ENCODE measurements around the gene BRD9. TPM values are rescaled to one million over a fixed set of nuclear protein-coding genes. Genes with fewer than 3 reads are reported as not detected.
"Not testable (repeated sequence)": the region's sequence is repeated elsewhere in the genome, so short reads cannot be mapped to it uniquely, and the experiment has no call there.

The BRD9 gene
- total RNA-seq, 1 donor from 2014 or later: 104 TPM

DNA sequence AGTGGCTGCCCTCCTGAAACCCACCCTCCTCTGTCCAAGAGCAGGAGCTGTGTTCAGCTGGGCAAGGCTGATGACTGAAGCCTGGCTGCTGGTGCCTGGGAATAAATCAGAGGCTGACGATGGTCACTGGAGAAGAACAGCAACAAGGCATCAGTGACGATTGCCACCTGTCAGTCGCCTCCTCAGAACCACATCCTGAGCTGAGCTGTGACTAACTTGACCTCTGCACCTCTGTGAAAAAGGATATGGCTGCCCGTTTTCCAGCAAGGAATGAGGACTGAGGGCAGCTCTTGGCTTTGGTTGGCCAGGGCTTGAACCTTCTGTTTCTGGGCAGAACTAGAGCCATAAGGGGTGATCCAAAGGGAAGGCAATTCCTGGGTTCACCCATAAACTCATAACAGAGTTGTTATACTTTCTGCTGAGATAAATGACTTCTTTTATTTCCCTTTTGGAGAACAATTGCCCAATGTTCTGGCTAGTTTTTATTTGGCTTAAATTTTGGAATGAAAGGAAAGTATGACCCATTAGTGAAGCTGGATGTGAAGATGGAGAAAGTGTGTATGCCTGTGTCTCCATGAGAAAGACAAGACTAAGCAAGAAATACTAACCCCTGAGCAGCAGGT is 40.1 kb upstream of the BRD9 start:
- Mint-ChIP-seq H3K36me3 (ENCODE audit: unreplicated experiment) (peaks cover 22% of the 10 kb centered on the region), H3K27me3 (ENCODE audit: unreplicated experiment) (peaks cover 4% of the 10 kb centered on the region), H3K9me3 (ENCODE audit: unreplicated experiment) (peaks cover 5% of the 10 kb centered on the region), H3K4me3 (ENCODE audit: unreplicated experiment) (no peak overlapping the region), H3K27ac (ENCODE audit: unreplicated experiment) (no peak overlapping the region), H3K4me1 (ENCODE audit: low read depth, unreplicated experiment) (peaks cover 4% of the 10 kb centered on the region)
- no peak for DNase-seq
- TF ChIP-seq, protein P1, sequence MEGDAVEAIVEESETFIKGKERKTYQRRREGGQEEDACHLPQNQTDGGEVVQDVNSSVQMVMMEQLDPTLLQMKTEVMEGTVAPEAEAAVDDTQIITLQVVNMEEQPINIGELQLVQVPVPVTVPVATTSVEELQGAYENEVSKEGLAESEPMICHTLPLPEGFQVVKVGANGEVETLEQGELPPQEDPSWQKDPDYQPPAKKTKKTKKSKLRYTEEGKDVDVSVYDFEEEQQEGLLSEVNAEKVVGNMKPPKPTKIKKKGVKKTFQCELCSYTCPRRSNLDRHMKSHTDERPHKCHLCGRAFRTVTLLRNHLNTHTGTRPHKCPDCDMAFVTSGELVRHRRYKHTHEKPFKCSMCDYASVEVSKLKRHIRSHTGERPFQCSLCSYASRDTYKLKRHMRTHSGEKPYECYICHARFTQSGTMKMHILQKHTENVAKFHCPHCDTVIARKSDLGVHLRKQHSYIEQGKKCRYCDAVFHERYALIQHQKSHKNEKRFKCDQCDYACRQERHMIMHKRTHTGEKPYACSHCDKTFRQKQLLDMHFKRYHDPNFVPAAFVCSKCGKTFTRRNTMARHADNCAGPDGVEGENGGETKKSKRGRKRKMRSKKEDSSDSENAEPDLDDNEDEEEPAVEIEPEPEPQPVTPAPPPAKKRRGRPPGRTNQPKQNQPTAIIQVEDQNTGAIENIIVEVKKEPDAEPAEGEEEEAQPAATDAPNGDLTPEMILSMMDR (IDR thresholded peaks at IDR 0.05; ENCODE audit: partially characterized antibody, unreplicated experiment): no peak

DNA sequence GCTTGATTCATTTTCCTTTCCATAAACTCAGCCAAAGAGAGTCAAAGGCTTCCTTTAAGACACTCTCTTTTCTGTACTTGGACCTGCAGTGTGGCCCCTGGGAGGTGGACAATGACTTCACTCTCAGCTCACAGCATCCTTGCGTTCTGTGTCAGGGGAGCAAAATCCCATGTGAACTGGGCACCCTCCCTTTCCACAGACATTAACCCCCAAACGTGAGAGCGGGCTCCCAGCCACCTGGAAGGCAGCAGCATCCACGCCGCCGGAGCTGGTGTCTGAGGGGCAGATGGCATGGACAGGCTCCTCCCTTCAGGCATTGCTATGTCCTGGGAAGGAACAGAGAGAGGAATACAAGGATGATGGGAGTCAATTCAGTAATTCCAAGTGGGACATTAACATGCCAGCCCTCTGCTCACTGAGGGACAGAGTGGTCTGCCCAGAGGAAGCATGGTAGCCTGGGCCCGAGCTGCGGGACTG is 39.6 kb upstream of the BRD9 start:
- Mint-ChIP-seq H3K4me1 (ENCODE audit: low read depth, unreplicated experiment) (peaks cover 4% of the 10 kb centered on the region), H3K36me3 (ENCODE audit: unreplicated experiment) (peaks cover 22% of the 10 kb centered on the region), H3K9me3 (ENCODE audit: unreplicated experiment) (peaks cover 5% of the 10 kb centered on the region), H3K27me3 (ENCODE audit: unreplicated experiment) (peaks cover 4% of the 10 kb centered on the region), H3K4me3 (ENCODE audit: unreplicated experiment) (no peak overlapping the region), H3K27ac (ENCODE audit: unreplicated experiment) (no peak overlapping the region)
- DNase-seq: no peak
- TF ChIP-seq, protein P1 (IDR thresholded peaks at IDR 0.05; ENCODE audit: partially characterized antibody, unreplicated experiment): no peak

DNA sequence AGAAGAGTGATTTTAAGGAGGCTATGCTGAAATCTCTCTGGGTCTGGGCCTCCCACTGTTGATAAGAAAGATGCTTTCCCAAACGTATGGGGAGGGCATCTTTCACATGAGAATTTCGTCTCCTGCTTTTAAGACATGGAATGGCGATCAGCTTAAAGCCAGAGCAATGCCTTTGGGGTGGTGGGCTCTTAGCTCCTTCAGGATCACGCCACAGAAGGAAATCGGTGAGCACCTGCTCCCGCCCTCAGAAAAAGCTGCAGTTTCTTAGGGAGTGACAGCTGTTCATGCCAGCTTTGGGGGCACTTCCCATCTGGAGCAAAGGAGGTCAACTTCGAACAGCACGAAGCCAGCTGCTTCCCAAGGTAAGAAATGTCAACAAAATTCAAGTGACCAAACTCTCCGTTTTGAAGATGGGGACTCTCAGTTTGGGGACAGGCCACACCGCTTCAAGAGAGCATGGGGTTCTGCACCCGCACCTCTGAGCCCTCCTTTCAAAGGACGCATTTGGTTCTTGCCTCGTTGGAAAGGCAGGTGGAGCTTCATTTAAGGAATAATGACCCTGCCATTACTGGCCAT is 39.1 kb upstream of the BRD9 start:
- no peak for DNase-seq
- Mint-ChIP-seq H3K36me3 (ENCODE audit: unreplicated experiment) (peaks cover 22% of the 10 kb centered on the region), H3K27ac (ENCODE audit: unreplicated experiment) (no peak overlapping the region), H3K4me1 (ENCODE audit: low read depth, unreplicated experiment) (peaks cover 4% of the 10 kb centered on the region), H3K27me3 (ENCODE audit: unreplicated experiment) (peaks cover 4% of the 10 kb centered on the region), H3K4me3 (ENCODE audit: unreplicated experiment) (no peak overlapping the region), H3K9me3 (ENCODE audit: unreplicated experiment) (peaks cover 5% of the 10 kb centered on the region)
- TF ChIP-seq, protein P1 (IDR thresholded peaks at IDR 0.05; ENCODE audit: partially characterized antibody, unreplicated experiment): no peak

DNA sequence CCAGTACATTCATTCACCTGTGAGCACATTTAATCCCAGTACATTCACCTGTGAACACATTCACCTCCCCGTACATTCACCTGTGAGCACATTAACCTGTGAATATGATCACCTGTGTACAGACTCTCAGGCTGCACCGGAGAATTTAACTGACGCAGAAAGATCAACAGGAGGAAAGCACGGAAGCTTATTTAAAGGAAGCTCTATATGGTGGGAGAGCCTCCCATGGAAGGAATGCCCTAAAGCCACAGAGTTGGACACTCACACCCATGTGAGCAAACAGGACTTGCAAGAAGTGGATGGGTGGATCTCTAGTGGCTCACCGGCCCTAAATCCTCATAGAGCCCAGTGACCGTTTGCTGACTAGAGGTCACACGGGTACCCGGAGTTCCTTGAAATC is 38.3 kb upstream of the BRD9 start:
- peaks cover 8% of the 10 kb centered on the region for H3K27me3 Mint-ChIP-seq (ENCODE audit: unreplicated experiment)
- H3K36me3 Mint-ChIP-seq (ENCODE audit: unreplicated experiment): peaks cover 22% of the 10 kb centered on the region
- peaks cover 8% of the 10 kb centered on the region for H3K9me3 Mint-ChIP-seq (ENCODE audit: unreplicated experiment)
- H3K4me3 Mint-ChIP-seq (ENCODE audit: unreplicated experiment): no peak overlapping the region
- DNase-seq: no peak
- peaks cover 7% of the 10 kb centered on the region for H3K4me1 Mint-ChIP-seq (ENCODE audit: low read depth, unreplicated experiment)
- TF ChIP-seq, protein P1 (IDR thresholded peaks at IDR 0.05; ENCODE audit: partially characterized antibody, unreplicated experiment): no peak
- no peak overlapping the region for H3K27ac Mint-ChIP-seq (ENCODE audit: unreplicated experiment)

DNA sequence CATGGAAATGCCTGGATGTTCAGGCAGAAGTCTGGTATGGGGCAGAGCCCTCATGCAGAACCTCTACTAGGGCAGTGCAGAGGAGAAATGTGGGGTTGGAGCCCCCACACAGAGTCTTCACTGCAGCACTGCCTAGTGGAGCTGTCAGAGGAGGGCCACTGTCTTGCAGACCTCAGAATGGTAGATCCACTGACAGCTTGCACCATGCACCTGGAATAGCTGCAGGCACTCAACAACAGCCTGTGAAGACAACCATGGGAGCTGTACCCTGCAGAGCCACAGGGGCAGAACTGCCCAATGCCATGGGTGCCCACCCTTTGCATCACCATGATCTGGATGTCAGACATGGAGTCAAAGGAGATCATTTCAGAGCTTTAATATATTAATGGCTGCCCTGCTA is 37.0 kb upstream of the BRD9 start:
- TF ChIP-seq, protein P1 (IDR thresholded peaks at IDR 0.05; ENCODE audit: partially characterized antibody, unreplicated experiment): no peak
- Mint-ChIP-seq H3K4me3 (ENCODE audit: unreplicated experiment) (no peak overlapping the region), H3K27me3 (ENCODE audit: unreplicated experiment) (peaks cover 8% of the 10 kb centered on the region), H3K4me1 (ENCODE audit: low read depth, unreplicated experiment) (peaks cover 7% of the 10 kb centered on the region), H3K36me3 (ENCODE audit: unreplicated experiment) (peaks cover 22% of the 10 kb centered on the region), H3K9me3 (ENCODE audit: unreplicated experiment) (peaks cover 8% of the 10 kb centered on the region), H3K27ac (ENCODE audit: unreplicated experiment) (no peak overlapping the region)
- no peak for DNase-seq

DNA sequence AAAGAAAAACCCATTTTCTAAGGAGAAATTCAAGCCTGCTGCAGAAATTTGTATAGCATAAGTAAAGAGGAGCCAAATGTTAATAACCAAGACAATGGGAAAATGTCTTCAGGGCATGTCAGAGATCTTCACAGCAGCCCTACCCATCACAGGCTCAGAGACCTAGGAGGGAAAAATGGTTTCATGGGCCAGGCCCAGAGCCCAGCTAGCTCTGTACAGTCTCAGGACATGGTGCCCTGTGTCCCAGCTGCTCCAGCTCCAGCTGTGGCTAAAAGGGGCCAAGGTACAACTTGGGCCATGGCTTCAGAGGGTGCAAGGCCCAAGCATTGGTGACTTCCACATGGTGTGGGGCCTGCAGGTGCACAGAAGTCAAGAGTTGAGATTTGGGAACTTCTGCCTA is 36.6 kb upstream of the BRD9 start:
- H3K4me3 Mint-ChIP-seq (ENCODE audit: unreplicated experiment); H3K4me1 Mint-ChIP-seq (ENCODE audit: low read depth, unreplicated experiment); H3K9me3 Mint-ChIP-seq (ENCODE audit: unreplicated experiment); H3K27ac Mint-ChIP-seq (ENCODE audit: unreplicated experiment); H3K27me3 Mint-ChIP-seq (ENCODE audit: unreplicated experiment); DNase-seq: not testable (repeated sequence)
- peaks cover 22% of the 10 kb centered on the region for H3K36me3 Mint-ChIP-seq (ENCODE audit: unreplicated experiment)
